Breast epithelium (tissue), 3 donors: ENCODE measurements around the gene CPXM2.

ENCODE experiments used
- POLR2A ChIP-seq: fragments of 450-650 bp; IDR thresholded peaks from one replicate; pipeline ENCODE4 v1.6.1; 2016; ENCODE audit warnings: antibody characterized with exemption, mild to moderate bottlenecking, moderate library complexity
- POLR2AphosphoS5 ChIP-seq, 3 donors: sonication (generic); formaldehyde crosslinking; IDR thresholded peaks; one replicate each; pipeline ENCODE4 v1.6.1; 2017; ENCODE audit warnings: antibody characterized with exemption in 3 of 3
- TF ChIP-seq, protein P1 (sequence below), 3 donors: fragments of 450-650 bp; IDR thresholded peaks; one replicate each; pipeline ENCODE4 v1.5.1; 2016 to 2017; ENCODE audit warnings: antibody characterized with exemption in 3 of 3, mild to moderate bottlenecking in 3 of 3, moderate library complexity in 3 of 3

DNA sequence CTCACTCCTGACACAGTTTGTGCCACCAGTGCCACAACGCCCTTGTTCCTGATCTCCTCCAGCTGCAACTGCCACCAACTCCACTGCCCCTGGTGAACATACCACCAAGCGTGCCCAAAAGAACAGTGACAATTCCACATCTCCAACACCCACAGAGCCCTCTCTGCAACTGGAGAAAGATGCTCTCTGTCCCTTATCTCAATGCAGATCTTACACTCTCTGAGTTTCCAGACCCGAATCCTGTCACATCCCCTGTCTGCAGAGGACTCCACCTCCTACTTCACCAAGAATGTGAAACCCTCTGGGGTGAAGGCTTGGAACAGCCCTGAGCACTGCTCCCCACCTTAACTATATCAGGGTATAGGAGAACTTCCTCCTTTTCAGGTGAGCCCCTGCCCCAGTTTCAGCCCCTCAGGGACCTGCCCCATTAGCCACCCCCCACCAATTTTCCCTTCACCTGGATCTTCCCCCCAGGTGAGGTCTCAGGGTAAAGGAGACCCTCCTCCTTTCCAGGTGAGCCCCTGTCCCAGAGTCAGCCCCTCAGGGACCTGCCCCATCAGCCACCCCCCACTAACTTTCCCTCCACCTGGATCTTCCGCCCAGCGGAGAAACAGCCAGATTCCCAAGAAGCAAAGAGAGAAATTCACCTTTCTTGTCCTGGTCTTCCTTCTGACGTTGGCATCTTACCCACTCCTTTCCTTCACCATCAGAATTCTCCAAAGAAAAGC is 55.0 kb downstream of the CPXM2 start:
- TF ChIP-seq POLR2AphosphoS5 (IDR thresholded peaks at IDR 0.05) (no peak), POLR2A (no peak)
- TF ChIP-seq, protein P1, sequence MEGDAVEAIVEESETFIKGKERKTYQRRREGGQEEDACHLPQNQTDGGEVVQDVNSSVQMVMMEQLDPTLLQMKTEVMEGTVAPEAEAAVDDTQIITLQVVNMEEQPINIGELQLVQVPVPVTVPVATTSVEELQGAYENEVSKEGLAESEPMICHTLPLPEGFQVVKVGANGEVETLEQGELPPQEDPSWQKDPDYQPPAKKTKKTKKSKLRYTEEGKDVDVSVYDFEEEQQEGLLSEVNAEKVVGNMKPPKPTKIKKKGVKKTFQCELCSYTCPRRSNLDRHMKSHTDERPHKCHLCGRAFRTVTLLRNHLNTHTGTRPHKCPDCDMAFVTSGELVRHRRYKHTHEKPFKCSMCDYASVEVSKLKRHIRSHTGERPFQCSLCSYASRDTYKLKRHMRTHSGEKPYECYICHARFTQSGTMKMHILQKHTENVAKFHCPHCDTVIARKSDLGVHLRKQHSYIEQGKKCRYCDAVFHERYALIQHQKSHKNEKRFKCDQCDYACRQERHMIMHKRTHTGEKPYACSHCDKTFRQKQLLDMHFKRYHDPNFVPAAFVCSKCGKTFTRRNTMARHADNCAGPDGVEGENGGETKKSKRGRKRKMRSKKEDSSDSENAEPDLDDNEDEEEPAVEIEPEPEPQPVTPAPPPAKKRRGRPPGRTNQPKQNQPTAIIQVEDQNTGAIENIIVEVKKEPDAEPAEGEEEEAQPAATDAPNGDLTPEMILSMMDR (IDR thresholded peaks at IDR 0.05) = no peak
